Endodermal cell (in vitro differentiated cells): ENCODE measurements around the gene SDCCAG8. TPM values are rescaled to one million over a fixed set of nuclear protein-coding genes. Genes with fewer than 3 reads are reported as not detected.

Experiments used
- DNase-seq: peaks from one replicate; pipeline ENCODE4 v3.0.0-alpha.2; 2017
- H3K27ac ChIP-seq: 2 replicates; pipeline ENCODE4 v1.5.1; 2013; ENCODE audit warnings: mild to moderate bottlenecking, low read depth, low read length, moderate library complexity
- H3K27me3 ChIP-seq: 2 replicates; pipeline ENCODE4 v1.6.1; 2013; ENCODE audit warnings: mild to moderate bottlenecking, low read length, moderate library complexity; ENCODE audit not compliant: insufficient read depth, control insufficient read depth, poor library complexity, severe bottlenecking
- H3K36me3 ChIP-seq: 2 replicates; pipeline ENCODE4 v1.7.0; 2013; ENCODE audit warnings: mild to moderate bottlenecking, low read length, moderate library complexity; ENCODE audit not compliant: control insufficient read depth, insufficient read depth
- H3K4me1 ChIP-seq: one replicate; pipeline ENCODE4 v1.7.0; 2013; ENCODE audit warnings: low read length; ENCODE audit not compliant: control insufficient read depth, insufficient read depth
- H3K4me3 ChIP-seq: 2 replicates; pipeline ENCODE4 v1.5.1; 2013; ENCODE audit warnings: mild to moderate bottlenecking, low read length, moderate library complexity
- H3K9ac ChIP-seq: 2 replicates; pipeline ENCODE4 v1.6.1; 2013; ENCODE audit warnings: mild to moderate bottlenecking, low read length, moderate library complexity; ENCODE audit not compliant: poor library complexity, severe bottlenecking; ENCODE audit errors: extremely low read depth
- H3K9me3 ChIP-seq: 2 replicates; pipeline ENCODE4 v1.6.1; 2013; ENCODE audit warnings: mild to moderate bottlenecking, low read length, moderate library complexity; ENCODE audit not compliant: control insufficient read depth
- H3K27ac Mint-ChIP-seq: 2 replicates; pipeline ENCODE4 v1.8.0; 2020; ENCODE audit warnings: mixed read lengths
- H3K27me3 Mint-ChIP-seq: 2 replicates; pipeline ENCODE4 v1.8.0; 2021; ENCODE audit warnings: mild to moderate bottlenecking, mixed read lengths; ENCODE audit not compliant: insufficient read depth
- H3K36me3 Mint-ChIP-seq: 2 replicates; pipeline ENCODE4 v1.8.0; 2020; ENCODE audit warnings: low read depth, mixed read lengths
- H3K4me1 Mint-ChIP-seq: 2 replicates; pipeline ENCODE4 v1.8.0; 2020; ENCODE audit warnings: mixed read lengths
- H3K4me3 Mint-ChIP-seq: 2 replicates; pipeline ENCODE4 v1.8.0; 2020; ENCODE audit warnings: mild to moderate bottlenecking, moderate library complexity, mixed read lengths
- H3K9me3 Mint-ChIP-seq: 2 replicates; pipeline ENCODE4 v1.8.0; 2020; ENCODE audit warnings: mild to moderate bottlenecking, mixed read lengths
- CTCF ChIP-seq: fragments of 200-600 bp; sonication (generic); conservative IDR thresholded peaks from 2 replicates; pipeline ENCODE4 v1.5.0; 2021; ENCODE audit warnings: antibody characterized with exemption, mild to moderate bottlenecking
- WGBS, 2 experiments: methylation state at CpG; one replicate each; pipeline versions ENCODE4 v1.1.5 to v1.1.7; 2013; ENCODE audit warnings: missing lambda C conversion rate in 2 of 2, mixed read lengths in 1 of 2; ENCODE audit not compliant: insufficient coverage in 1 of 2, insufficient read length in 1 of 2; 5-methylcytosine and 5-hydroxymethylcytosine counted together
- total RNA-seq, 2 donors: library from RNA; stranded (reverse); fragmentation: NEBNext Ultra II Directional in 1 of 2; extraction: Animal tissue kit (Norgen Biotek cat#: 25700) in 1 of 2; gene quantifications; 2 replicates in 1 of 2; 3 replicates in 1 of 2; pipeline ENCODE4 v1.2.1, GENCODE V29; 2021

The SDCCAG8 gene
- total RNA-seq, 2 donors from 2014 or later = 19.8 to 27.5 TPM

DNA sequence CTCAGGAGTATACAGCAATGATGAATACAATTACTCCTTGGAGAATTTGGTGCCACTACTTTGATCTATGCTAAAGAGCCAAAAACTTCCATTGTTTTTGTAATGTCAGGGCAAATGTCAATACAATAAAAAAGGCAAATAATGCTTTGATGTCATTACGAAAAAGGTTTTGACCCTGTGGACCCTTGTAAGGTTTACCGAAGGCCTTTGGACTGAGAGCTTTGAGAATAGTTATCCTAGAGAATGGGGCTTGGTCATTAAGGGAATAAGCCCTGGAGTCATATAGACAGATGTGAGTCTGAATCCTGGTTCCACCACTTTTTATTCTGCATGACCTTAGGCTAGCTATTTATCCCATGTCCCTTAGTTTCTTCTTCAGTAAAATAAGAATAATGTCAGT is 28.2 kb upstream of the SDCCAG8 start:
- Histone ChIP-seq H3K36me3 (peaks cover 51% of the 10 kb centered on the region), H3K9me3 (peaks cover 39% of the 10 kb centered on the region), H3K4me3 (no peak overlapping the region), H3K9ac (no peak overlapping the region), H3K4me1 (no peaks in the 10 kb centered on the region), H3K27me3 (no peaks in the 10 kb centered on the region), H3K27ac (no peak overlapping the region)
- Mint-ChIP-seq H3K4me1 (no peaks in the 10 kb centered on the region), H3K4me3 (no peak overlapping the region), H3K36me3 (peaks cover 49% of the 10 kb centered on the region), H3K27me3 (no peaks in the 10 kb centered on the region), H3K27ac (no peak overlapping the region), H3K9me3 (peaks cover 34% of the 10 kb centered on the region)
- 90 to 97% methylated on average over 2 of the region's 2 CpGs for WGBS, 2 experiments
- no peak for TF ChIP-seq CTCF
- no peak for DNase-seq

- DNase-seq = no peak
- peak overlapping the region; percentile 10 for H3K4me3 ChIP-seq
- H3K4me3 Mint-ChIP-seq = no peak overlapping the region
- no peak overlapping the region for H3K9ac ChIP-seq
- H3K27ac ChIP-seq = no peak overlapping the region
- peaks cover 51% of the 10 kb centered on the region for H3K9me3 ChIP-seq
- no peaks in the 10 kb centered on the region for H3K4me1 Mint-ChIP-seq
- no peak overlapping the region for H3K27ac Mint-ChIP-seq
- H3K36me3 ChIP-seq = peaks cover 41% of the 10 kb centered on the region
- H3K27me3 Mint-ChIP-seq = no peaks in the 10 kb centered on the region
- H3K27me3 ChIP-seq = no peaks in the 10 kb centered on the region
- H3K36me3 Mint-ChIP-seq = peaks cover 47% of the 10 kb centered on the region
- no peaks in the 10 kb centered on the region for H3K4me1 ChIP-seq
- TF ChIP-seq CTCF = no peak
- H3K9me3 Mint-ChIP-seq = peaks cover 41% of the 10 kb centered on the region
- WGBS, 2 experiments = no CpG with 5 or more reads among the region's 1 CpG
Measured at GRCh38 chr1:243229526-243229925, 26.3 kb upstream of the SDCCAG8 start.

- Histone ChIP-seq H3K27me3 (no peaks in the 10 kb centered on the region), H3K9ac (no peak overlapping the region), H3K27ac (no peak overlapping the region), H3K36me3 (peaks cover 36% of the 10 kb centered on the region), H3K4me1 (no peaks in the 10 kb centered on the region), H3K4me3 (peak overlapping the region; percentile 56), H3K9me3 (peaks cover 51% of the 10 kb centered on the region)
- TF ChIP-seq CTCF = no peak
- Mint-ChIP-seq H3K4me1 (no peaks in the 10 kb centered on the region), H3K4me3 (no peak overlapping the region), H3K27me3 (no peaks in the 10 kb centered on the region), H3K27ac (no peak overlapping the region), H3K36me3 (peaks cover 52% of the 10 kb centered on the region), H3K9me3 (peaks cover 42% of the 10 kb centered on the region)
- no peak for DNase-seq
Measured at GRCh38 chr1:243230914-243231313, 24.9 kb upstream of the SDCCAG8 start.
